K562 (cell line): Measurements from ENCODE around the gene ZZZ3.

Source experiments
- ARNT ChIP-seq, 2 experiments: fragments of 450-650 bp; IDR thresholded peaks; 2 replicates each; pipeline ENCODE4 v1.6.1; 2016; ENCODE audit warnings: mild to moderate bottlenecking in 1 of 2
- EP300 ChIP-seq: IDR thresholded peaks from 2 replicates; pipeline ENCODE4 v1.6.1; 2012; ENCODE audit warnings: low read length, improper control_type of control experiment
- MAFG ChIP-seq: fragments of 450-650 bp; conservative IDR thresholded peaks from 2 replicates; pipeline ENCODE4 v1.6.1; 2016; ENCODE audit warnings: missing genetic modification characterization, missing compliant biosample characterization
- NFE2L1 ChIP-seq: fragments of 450-650 bp; IDR thresholded peaks from 2 replicates; pipeline ENCODE4 v1.6.1; 2016; ENCODE audit warnings: missing genetic modification characterization, low read depth, mild to moderate bottlenecking, missing compliant biosample characterization, moderate library complexity, borderline replicate concordance
- TAF1 ChIP-seq: IDR thresholded peaks from 2 replicates; pipeline ENCODE4 v1.6.1; 2011; ENCODE audit warnings: mild to moderate bottlenecking, low read length, moderate library complexity; ENCODE audit not compliant: insufficient read depth, control insufficient read depth, severe bottlenecking; ENCODE audit errors: extremely low read depth
- XRCC4 ChIP-seq: IDR thresholded peaks from one replicate; pipeline ENCODE4 v1.6.1; 2011; ENCODE audit not compliant: insufficient read depth, insufficient read length; ENCODE audit errors: extremely low read depth
- TF ChIP-seq, protein P1 (sequence below): sonication (generic); formaldehyde crosslinking; IDR thresholded peaks from 2 replicates; pipeline ENCODE4 v1.8.1; 2022; ENCODE audit warnings: missing genetic modification reagents
- TF ChIP-seq, protein P2 (sequence below): sonication (generic); formaldehyde crosslinking; IDR thresholded peaks from 2 replicates; pipeline ENCODE4 v1.8.1; 2023; ENCODE audit warnings: missing genetic modification reagents, mild to moderate bottlenecking, borderline replicate concordance

DNA sequence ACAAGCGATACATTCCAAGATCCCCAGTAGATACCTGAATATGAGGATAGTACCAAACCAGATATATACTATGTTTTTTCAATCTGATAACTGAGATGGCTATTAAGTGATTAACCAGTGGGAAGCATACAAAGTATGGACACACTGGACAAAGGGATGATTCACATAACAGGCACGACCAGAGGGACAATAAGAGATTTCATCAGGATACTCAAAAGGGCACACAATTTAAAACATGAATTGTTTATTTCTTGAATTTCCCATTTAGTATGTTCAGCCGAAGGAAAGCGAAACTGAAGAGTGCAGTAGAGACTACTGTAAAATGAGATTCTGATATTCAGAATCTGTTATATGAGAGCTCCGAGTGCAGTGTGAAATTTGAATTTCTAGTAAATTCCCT, 10.6 kb downstream of the ZZZ3 start:
- TF ChIP-seq, protein P1, sequence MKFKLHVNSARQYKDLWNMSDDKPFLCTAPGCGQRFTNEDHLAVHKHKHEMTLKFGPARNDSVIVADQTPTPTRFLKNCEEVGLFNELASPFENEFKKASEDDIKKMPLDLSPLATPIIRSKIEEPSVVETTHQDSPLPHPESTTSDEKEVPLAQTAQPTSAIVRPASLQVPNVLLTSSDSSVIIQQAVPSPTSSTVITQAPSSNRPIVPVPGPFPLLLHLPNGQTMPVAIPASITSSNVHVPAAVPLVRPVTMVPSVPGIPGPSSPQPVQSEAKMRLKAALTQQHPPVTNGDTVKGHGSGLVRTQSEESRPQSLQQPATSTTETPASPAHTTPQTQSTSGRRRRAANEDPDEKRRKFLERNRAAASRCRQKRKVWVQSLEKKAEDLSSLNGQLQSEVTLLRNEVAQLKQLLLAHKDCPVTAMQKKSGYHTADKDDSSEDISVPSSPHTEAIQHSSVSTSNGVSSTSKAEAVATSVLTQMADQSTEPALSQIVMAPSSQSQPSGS (CRISPR knock-in tag), result no peak
- TF ChIP-seq, protein P2, sequence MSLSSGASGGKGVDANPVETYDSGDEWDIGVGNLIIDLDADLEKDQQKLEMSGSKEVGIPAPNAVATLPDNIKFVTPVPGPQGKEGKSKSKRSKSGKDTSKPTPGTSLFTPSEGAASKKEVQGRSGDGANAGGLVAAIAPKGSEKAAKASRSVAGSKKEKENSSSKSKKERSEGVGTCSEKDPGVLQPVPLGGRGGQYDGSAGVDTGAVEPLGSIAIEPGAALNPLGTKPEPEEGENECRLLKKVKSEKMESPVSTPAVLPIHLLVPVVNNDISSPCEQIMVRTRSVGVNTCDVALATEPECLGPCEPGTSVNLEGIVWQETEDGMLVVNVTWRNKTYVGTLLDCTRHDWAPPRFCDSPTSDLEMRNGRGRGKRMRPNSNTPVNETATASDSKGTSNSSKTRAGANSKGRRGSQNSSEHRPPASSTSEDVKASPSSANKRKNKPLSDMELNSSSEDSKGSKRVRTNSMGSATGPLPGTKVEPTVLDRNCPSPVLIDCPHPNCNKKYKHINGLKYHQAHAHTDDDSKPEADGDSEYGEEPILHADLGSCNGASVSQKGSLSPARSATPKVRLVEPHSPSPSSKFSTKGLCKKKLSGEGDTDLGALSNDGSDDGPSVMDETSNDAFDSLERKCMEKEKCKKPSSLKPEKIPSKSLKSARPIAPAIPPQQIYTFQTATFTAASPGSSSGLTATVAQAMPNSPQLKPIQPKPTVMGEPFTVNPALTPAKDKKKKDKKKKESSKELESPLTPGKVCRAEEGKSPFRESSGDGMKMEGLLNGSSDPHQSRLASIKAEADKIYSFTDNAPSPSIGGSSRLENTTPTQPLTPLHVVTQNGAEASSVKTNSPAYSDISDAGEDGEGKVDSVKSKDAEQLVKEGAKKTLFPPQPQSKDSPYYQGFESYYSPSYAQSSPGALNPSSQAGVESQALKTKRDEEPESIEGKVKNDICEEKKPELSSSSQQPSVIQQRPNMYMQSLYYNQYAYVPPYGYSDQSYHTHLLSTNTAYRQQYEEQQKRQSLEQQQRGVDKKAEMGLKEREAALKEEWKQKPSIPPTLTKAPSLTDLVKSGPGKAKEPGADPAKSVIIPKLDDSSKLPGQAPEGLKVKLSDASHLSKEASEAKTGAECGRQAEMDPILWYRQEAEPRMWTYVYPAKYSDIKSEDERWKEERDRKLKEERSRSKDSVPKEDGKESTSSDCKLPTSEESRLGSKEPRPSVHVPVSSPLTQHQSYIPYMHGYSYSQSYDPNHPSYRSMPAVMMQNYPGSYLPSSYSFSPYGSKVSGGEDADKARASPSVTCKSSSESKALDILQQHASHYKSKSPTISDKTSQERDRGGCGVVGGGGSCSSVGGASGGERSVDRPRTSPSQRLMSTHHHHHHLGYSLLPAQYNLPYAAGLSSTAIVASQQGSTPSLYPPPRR (CRISPR knock-in tag), result no peak
- TF ChIP-seq EP300, result no peak
- TF ChIP-seq NFE2L1 (tag), result no peak
- no peak for TF ChIP-seq ARNT (IDR thresholded peaks at IDR 0.05)
- TF ChIP-seq XRCC4, result no peak
- TF ChIP-seq TAF1, result no peak
- TF ChIP-seq MAFG (tag), result no peak
